Ovary (tissue), 3 donors: ENCODE results near the gene HS6ST3.

ENCODE experiments used
- EP300 ChIP-seq: sonication (generic); formaldehyde crosslinking; IDR thresholded peaks from one replicate; pipeline ENCODE4 v1.6.1; 2017; ENCODE audit warnings: antibody characterized with exemption
- TF ChIP-seq, protein P1 (sequence below), 3 donors: fragments of 450-650 bp in 2 of 3; fragments of 200-600 bp in 1 of 3; IDR thresholded peaks; one replicate each; pipeline versions ENCODE4 v1.5.1 to v1.8.0; 2016 to 2022; ENCODE audit warnings: antibody characterized with exemption in 3 of 3, mild to moderate bottlenecking in 1 of 3
- donor health status: DM: no; HTN: no; CAD: no.

DNA sequence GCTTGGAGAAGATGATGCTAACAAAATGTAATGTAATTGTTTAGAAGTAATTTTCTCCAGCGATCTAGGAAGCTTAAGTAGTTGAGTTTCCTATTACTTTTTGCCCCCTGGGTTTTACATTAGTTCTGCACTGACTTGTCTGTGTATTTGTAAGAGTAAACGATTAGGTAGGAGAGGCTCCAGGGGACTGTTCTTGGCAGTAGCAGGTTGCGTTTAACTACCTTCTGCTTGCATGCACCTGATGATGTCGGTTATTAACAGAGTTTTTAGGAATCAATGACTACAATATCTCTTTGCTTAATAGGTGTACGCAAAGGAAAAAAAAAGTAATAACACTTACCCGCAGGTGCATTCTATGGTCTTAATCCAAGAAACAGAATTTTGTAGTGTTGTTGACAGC is 18.4 kb upstream of the HS6ST3 start:
- TF ChIP-seq EP300: no peak
- TF ChIP-seq, protein P1, sequence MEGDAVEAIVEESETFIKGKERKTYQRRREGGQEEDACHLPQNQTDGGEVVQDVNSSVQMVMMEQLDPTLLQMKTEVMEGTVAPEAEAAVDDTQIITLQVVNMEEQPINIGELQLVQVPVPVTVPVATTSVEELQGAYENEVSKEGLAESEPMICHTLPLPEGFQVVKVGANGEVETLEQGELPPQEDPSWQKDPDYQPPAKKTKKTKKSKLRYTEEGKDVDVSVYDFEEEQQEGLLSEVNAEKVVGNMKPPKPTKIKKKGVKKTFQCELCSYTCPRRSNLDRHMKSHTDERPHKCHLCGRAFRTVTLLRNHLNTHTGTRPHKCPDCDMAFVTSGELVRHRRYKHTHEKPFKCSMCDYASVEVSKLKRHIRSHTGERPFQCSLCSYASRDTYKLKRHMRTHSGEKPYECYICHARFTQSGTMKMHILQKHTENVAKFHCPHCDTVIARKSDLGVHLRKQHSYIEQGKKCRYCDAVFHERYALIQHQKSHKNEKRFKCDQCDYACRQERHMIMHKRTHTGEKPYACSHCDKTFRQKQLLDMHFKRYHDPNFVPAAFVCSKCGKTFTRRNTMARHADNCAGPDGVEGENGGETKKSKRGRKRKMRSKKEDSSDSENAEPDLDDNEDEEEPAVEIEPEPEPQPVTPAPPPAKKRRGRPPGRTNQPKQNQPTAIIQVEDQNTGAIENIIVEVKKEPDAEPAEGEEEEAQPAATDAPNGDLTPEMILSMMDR (IDR thresholded peaks at IDR 0.05): no peak
